ENCODE results near the gene FAM135A.
A peak's percentile ranks its signal among the peaks of the same experiment; 100 is the strongest.

DNA sequence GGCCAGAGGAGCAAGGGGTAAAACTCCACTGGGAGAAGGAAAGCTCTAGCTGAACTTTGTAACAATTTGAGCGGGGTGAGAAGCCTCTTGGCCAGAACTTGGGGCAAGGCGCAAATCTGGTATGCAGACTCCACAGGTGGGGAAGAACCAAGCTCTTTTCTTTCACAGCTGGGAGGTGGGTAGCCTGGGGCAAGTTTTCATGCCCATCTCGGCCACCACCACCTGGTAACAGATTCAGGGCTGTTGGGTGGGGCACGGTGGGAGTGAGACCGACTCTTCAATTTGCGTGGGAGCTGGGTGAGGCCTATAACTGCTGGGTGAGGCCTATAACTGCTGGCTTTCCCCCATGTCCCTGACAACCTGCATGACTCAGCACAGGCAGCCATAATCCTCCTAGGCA lies 190.9 kb downstream of the FAM135A start:
- TF ChIP-seq ADNP (tag; IDR thresholded peaks at IDR 0.05) (no peak), YY1 (IDR thresholded peaks at IDR 0.05; ENCODE audit: borderline replicate concordance in 1 of 3, control insufficient read depth in 1 of 3, extremely low read depth in 1 of 3, insufficient read depth in 3 of 3, insufficient read length in 1 of 3, insufficient replicate concordance in 2 of 3, low read depth in 1 of 3, low read length in 2 of 3) (no peak), ZFP36 (IDR thresholded peaks at IDR 0.05; ENCODE audit: low read depth, low read length, partially characterized antibody) (peak; percentile 95), ZNF76 (CRISPR knock-in tag; IDR thresholded peaks at IDR 0.05; ENCODE audit: borderline replicate concordance) (no peak), TAF9B (IDR thresholded peaks at IDR 0.05; ENCODE audit: partially characterized antibody) (no peak), ZSCAN29 (IDR thresholded peaks at IDR 0.05) (no peak), NEUROD1 (IDR thresholded peaks at IDR 0.05; ENCODE audit: borderline replicate concordance, low read depth, low read length, partially characterized antibody) (no peak), FOXJ3 (CRISPR knock-in tag; IDR thresholded peaks at IDR 0.05) (no peak)
- TF ChIP-seq, protein P1, sequence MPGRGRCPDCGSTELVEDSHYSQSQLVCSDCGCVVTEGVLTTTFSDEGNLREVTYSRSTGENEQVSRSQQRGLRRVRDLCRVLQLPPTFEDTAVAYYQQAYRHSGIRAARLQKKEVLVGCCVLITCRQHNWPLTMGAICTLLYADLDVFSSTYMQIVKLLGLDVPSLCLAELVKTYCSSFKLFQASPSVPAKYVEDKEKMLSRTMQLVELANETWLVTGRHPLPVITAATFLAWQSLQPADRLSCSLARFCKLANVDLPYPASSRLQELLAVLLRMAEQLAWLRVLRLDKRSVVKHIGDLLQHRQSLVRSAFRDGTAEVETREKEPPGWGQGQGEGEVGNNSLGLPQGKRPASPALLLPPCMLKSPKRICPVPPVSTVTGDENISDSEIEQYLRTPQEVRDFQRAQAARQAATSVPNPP (IDR thresholded peaks at IDR 0.05; ENCODE audit: borderline replicate concordance, insufficient read depth, insufficient read length), result no peak
- TF ChIP-seq, protein P2, sequence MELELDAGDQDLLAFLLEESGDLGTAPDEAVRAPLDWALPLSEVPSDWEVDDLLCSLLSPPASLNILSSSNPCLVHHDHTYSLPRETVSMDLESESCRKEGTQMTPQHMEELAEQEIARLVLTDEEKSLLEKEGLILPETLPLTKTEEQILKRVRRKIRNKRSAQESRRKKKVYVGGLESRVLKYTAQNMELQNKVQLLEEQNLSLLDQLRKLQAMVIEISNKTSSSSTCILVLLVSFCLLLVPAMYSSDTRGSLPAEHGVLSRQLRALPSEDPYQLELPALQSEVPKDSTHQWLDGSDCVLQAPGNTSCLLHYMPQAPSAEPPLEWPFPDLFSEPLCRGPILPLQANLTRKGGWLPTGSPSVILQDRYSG (tag; conservative IDR thresholded peaks at IDR 0.05; ENCODE audit: low read depth), result no peak
- TF ChIP-seq, protein P3, sequence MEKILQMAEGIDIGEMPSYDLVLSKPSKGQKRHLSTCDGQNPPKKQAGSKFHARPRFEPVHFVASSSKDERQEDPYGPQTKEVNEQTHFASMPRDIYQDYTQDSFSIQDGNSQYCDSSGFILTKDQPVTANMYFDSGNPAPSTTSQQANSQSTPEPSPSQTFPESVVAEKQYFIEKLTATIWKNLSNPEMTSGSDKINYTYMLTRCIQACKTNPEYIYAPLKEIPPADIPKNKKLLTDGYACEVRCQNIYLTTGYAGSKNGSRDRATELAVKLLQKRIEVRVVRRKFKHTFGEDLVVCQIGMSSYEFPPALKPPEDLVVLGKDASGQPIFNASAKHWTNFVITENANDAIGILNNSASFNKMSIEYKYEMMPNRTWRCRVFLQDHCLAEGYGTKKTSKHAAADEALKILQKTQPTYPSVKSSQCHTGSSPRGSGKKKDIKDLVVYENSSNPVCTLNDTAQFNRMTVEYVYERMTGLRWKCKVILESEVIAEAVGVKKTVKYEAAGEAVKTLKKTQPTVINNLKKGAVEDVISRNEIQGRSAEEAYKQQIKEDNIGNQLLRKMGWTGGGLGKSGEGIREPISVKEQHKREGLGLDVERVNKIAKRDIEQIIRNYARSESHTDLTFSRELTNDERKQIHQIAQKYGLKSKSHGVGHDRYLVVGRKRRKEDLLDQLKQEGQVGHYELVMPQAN (IDR thresholded peaks at IDR 0.05; ENCODE audit: borderline replicate concordance), result no peak
